ENCODE results near the gene VASH2.
"Not testable (repeated sequence)": the region's sequence is repeated elsewhere in the genome, so short reads cannot be mapped to it uniquely, and the experiment has no call there.

Gene VASH2

DNA sequence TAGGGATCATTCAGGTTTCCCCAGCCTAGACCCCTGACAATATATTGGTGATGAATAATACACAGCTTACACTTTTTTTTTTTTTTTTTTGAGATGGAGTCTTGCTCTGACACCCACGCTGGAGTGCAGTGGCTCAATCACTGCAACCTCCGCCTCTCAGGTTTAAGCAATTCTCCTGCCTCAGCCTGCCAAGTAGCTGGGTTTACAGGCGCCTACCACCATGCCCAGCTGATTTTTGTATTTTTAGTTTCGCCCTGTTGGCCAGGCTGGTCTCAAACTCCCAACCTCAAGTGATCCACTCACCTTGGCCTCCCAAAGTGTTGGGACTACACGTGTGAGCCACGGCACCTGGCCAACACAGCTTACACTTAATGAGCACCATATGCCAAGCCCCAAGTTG is 7.2 kb downstream of the VASH2 start:
- DNase-seq (no peak), ATAC-seq (no peak)

DNA sequence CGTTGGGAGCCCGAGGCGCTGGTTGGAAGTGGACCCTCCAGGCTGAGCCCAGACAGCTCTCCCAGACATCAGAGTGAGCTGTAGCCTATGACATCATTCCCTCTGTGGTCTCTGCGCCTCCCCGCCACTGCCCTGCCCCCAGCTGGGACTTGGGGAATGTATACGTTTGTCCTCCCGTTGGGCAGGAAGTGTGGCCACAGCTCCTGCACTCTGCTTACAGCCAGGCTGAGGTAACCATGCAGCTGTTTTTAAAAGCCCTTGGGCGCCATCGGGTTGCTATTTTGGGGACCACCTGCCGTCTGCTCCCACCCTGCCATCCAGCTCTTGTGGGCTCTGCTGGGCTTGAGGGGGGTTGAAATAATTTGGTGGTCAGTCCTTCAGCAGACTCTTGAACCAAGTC is 7.8 kb downstream of the VASH2 start:
- DNase-seq: no peak
- no peak for ATAC-seq

GRCh38 chr1:212959266-212960220 is 9.2 kb downstream of the VASH2 start:
- ATAC-seq: no peak
- DNase-seq: no peak

GRCh38 chr1:212960932-212961331 is 10.6 kb downstream of the VASH2 start:
- ATAC-seq (no peak), DNase-seq (no peak)

DNA sequence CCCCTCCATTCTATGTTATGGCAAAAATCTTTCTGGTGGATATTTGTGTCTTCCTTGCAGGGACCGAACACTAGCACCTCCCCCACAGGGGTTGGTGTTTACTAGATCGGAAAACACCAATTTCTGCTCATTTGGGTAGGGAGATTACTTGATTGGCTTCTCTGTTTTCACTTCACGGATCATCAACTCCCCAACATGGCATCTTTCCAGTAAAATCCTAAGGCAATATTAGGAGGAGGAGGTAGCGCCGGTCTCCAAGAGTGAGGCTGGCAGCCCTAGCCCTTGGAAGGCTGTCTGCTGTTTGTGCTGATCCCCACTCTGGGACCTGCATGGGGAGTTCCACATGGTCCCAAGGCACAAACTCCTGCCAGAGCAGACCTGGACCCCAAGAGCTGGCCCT is 12.2 kb downstream of the VASH2 start:
- no peak for DNase-seq
- ATAC-seq: no peak

DNA sequence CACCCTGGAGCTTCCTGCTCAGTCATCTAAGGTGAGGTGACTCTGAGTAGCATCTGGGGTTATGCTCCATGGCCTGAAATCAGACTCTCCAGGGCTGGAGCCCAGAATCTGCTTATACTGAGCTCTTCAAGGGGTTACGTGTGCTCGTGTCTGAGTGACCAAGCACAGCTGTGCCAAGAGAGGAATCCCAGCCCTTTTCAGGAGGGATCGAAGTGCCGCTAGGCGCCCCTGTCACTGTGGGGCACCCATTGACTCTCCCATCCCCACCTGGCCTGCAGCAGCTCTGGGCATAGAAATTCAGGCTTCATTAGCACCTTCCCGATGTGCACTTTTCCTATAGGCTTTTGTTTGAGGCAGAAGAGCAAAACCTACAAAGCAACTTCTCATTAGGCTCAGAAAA is 13.8 kb downstream of the VASH2 start:
- no peak for DNase-seq
- no peak for ATAC-seq

DNA sequence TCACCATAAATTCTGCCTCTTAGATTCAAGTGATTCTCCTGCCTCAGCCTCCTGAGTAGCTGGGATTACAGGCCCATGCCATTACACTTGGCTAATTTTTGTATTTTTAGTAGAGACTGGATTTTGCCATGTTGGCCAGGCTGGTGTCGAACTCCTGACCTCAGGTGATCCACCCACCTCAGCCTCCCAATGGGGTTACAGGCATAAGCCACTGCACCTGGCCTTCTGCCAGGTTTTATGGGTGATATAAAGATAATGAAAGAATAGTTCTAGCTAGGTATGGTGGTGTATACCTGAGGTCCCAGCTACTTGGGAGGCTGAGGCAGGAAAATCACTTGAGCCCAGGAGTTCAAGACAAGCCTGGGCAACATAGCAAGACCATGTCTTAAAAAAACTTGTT is 14.7 kb downstream of the VASH2 start:
- not testable (repeated sequence) for ATAC-seq, DNase-seq

DNA sequence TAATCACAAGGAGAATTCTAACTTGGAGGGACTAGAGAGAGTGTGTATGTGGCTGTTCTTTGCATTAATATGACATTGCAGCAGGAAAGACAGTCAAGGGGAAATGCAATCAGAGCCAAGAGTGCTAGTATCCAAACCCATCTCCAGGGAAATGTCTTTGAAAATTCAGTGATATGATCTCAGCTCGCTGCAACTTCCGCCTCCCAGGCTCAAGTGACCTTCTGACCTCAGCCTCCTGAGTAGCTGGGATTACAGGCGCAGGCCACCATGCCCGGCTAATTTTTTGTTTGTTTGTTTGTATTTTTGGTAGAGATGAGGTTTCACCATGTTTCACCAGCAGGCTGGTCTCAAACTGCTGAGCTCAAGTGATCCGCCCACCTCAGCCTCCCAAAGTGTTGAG is 16.3 kb downstream of the VASH2 start:
- ATAC-seq (no peak), DNase-seq (no peak)

- peak; percentile 63 for ATAC-seq
- no peak for DNase-seq
Observed at GRCh38 chr1:212967801-212968200, 17.5 kb downstream of the VASH2 start.

GRCh38 chr1:212968368-212968863 is 18.1 kb downstream of the VASH2 start:
- DNase-seq (no peak), ATAC-seq (peak; percentile 46)

DNA sequence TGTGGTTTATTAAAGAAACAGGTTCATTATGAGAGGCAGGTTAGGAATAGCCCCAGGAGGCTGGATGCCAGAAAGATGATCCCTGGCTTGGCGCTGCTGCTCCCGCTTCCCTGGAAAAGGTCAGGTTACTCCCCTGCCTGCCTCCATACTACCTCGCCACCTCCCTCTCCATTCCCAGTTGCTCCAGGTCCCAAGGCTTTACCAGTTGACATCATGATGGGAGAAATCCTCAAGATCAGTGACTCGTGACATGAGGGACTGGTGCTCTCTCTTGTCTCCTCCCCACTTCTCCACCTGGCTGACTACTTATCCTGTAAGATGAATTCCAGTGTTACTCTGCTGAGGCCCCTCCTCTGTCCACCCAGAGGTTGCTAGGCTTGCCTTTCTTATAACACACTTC is 19.7 kb downstream of the VASH2 start:
- no peak for DNase-seq
- no peak for ATAC-seq

GRCh38 chr1:212971312-212971711 is 21.0 kb downstream of the VASH2 start:
- ATAC-seq (no peak), DNase-seq (no peak)

GRCh38 chr1:212973426-212973825 is 23.1 kb downstream of the VASH2 start:
- ATAC-seq (no peak), DNase-seq (no peak)

DNA sequence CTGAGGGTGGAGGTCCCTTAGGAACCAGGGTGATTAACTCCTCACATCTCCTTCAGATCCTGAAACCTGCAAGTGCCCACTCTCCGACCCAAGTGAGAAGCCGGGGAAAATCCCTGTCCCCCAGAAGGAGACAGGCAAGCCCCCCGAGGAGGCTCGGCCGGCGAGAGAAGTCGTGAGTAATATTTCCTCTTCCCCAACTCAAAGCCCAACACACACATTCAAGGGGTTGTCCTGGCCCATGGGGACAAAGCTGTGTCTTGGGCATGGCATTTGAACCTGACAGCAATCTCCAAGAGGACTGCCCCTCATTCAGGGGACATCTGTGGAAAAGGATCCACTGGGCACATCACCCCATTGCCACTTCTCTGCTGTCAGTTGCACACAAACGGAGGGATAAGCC is 23.6 kb downstream of the VASH2 start:
- DNase-seq (no peak), ATAC-seq (no peak)

- ATAC-seq (no peak), DNase-seq (no peak)
Observed at GRCh38 chr1:212974711-212975110, 24.4 kb downstream of the VASH2 start.

GRCh38 chr1:212975111-212975918 is 25.0 kb downstream of the VASH2 start:
- ATAC-seq: no peak
- DNase-seq: no peak

DNA sequence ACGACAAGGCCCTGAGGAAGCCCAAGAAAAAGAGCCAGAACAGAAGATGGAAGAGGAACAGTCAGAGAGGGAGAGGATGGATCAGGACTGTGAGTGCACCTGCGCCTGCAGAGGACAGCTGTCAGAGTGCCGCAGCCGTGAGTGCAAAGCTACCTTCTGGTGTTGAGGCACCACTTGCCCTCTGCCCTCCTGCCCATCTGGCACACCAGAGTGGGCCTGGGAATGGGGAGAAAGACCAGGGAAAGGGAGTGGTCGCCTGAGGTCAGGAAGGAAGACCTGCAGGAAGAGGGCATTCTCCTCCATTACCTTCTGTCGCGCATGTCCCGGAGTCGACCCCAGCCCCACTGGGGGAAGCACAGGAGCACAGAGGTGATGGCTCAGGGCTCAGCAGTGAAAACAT is 26.2 kb downstream of the VASH2 start:
- ATAC-seq (no peak), DNase-seq (no peak)

DNA sequence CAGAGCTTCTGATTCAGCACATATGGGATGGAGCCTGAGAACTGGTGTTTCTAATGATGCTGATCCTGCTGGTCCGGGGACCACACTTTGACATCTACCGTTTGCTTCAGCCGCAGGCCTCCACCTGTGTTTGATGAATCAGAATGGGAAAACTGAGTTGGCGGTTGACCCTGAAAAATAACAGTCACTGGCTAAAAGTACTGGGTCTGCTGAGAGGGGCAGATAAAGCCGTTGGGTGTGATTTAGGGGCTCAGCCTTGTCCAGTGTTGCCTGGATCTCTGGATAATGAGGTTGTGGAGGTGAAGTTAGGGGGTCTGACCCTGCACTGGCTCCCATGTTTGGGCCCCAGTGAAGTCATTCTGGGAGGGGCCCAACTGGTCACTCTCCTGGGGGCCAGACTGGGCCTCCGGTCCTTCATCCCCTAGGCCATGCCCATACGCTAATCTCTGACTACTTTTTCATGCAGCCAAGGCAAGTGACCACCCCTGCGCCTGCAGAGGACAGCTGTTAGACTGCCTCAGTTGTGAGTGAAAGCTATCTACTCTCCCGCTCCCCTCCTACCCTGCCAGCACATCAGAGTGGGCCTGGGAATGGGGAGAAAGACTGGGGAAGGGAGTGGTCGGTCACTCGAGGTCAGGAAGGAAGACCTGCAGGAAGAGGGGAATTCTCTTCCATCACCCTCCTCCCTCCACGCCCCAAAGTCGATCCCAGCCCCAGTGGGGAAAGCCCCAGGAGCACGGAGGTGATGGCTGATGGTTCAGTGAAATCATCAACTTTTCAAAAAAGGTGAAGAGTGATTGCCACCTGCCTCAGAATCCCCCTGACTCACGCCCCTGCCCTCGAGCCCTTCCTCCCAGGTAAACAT is 27.7 kb downstream of the VASH2 start:
- no peak for DNase-seq
- ATAC-seq: no peak

DNA sequence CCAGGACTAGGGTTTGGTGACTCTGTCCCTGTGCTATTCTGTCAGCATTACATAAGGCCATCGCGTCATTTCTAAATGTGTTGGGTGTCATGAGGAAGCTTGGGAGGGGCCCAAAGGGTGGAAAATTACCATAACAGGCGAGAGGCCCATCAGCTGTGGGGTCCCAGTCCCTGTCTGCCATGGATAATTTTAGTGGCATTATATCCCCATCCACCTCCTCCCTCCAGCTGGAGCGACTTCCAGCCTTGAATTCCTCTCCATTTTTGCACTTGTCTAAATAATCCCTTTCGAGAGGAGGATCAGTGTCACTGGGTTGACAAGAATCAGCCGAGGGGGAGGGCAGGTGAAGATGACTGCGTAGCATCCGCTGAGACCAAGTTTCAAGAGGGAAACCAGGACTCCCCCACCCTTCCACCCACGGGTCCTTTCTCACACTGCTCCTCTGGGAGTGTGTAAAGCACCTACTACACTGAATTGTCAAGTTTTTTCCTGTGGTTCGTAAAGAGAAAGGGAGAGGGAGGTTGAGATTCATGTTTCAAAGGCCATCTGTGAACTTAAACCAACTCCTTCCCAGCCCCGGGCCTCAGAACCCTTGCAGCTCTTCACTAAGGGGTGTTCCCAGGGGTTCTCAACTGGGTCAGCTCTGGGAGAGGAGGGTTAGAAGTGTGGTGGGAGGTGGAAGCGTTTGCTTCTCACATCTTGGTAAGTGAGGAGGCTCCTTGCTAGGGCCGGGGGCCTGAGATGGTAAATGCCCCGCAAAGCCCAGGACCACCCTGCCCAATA is 29.2 kb downstream of the VASH2 start:
- DNase-seq (peak; percentile 22), ATAC-seq (peak; percentile 48)

GRCh38 chr1:212980123-212980785 is 29.9 kb downstream of the VASH2 start:
- DNase-seq (no peak), ATAC-seq (no peak)

DNA sequence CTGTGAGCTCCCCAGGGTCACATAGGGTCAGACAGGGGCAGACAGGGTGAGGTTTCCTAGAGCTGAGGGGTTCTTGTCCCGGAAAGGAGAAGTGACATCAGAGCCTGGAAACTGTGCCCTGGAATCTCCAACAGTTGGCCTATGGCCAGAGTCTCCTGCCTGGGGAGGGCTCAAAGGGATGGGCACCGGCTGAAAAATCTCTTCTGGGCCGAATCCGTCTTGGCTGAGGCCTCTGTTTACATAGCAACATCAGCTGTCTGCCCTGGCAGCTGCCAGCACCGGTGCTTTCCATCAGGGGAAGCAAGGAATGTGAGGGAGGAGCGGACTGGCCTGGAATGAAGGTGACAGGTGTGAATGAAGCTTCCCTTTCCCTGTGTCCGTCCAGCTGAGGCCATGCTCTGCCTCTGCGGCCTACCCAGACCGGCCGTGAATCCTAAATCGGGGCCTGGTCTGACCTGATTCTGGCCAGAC is 30.7 kb downstream of the VASH2 start:
- ATAC-seq: no peak

More for the DNA sequence above, 30.7 kb downstream of the VASH2 start:
- DNase-seq: no peak

Measured in stimulated activated naive CD8-positive, alpha-beta T cell treated with anti-CD3 and anti-CD28 coated beads, Interleukin-15, Interleukin-2, amounts not matched to agents 100 U/mL and 50 U/mL, for 24 hours (primary cell).